GM23338 (cell line): Measurements from ENCODE around the gene NADK2. TPM values are rescaled to one million over a fixed set of nuclear protein-coding genes. Genes with fewer than 3 reads are reported as not detected.

Experiments used
- ATAC-seq: fragments of 200-7000 bp; cut with Tn5 transposase; 3 replicates; pipeline ENCODE4 v1.9.1; 2020
- DNase-seq: peaks from one replicate; pipeline ENCODE4 v3.0.0-alpha.2; 2015; ENCODE audit warnings: low spot score
- H2AFZ ChIP-seq: fragments of 200-600 bp; sonication (generic); 2 replicates; pipeline ENCODE4 v1.8.0; 2016; ENCODE audit warnings: antibody characterized with exemption, mild to moderate bottlenecking, moderate library complexity
- H3F3A ChIP-seq: fragments of 200-600 bp; sonication (generic); replicated peaks from 2 replicates; pipeline ENCODE4 v1.8.0; 2017; ENCODE audit warnings: antibody characterized with exemption, mixed run types, low read depth
- H3K27ac ChIP-seq: fragments of 200-600 bp; sonication (generic); 2 replicates; pipeline ENCODE4 v1.6.1; 2016; ENCODE audit warnings: low read depth
- H3K27me3 ChIP-seq: fragments of 200-600 bp; sonication (generic); 2 replicates; pipeline ENCODE4 v1.8.0; 2016; ENCODE audit warnings: mild to moderate bottlenecking, mixed run types, moderate library complexity; ENCODE audit not compliant: insufficient read depth
- H3K36me3 ChIP-seq: fragments of 200-600 bp; sonication (generic); 2 replicates; pipeline ENCODE4 v1.8.0; 2016; ENCODE audit warnings: mild to moderate bottlenecking; ENCODE audit not compliant: insufficient read depth
- H3K4me1 ChIP-seq: fragments of 200-600 bp; sonication (generic); 2 replicates; pipeline ENCODE4 v1.8.0; 2016; ENCODE audit warnings: mild to moderate bottlenecking, moderate library complexity; ENCODE audit not compliant: insufficient read depth
- H3K4me2 ChIP-seq: fragments of 200-600 bp; sonication (generic); 2 replicates; pipeline ENCODE4 v1.7.1; 2017; ENCODE audit warnings: mixed run types
- H3K4me3 ChIP-seq: fragments of 200-600 bp; sonication (generic); 2 replicates; pipeline ENCODE4 v1.6.1; 2016; ENCODE audit warnings: mixed run types
- H3K79me2 ChIP-seq: fragments of 200-600 bp; sonication (generic); replicated peaks from 2 replicates; pipeline ENCODE4 v1.8.0; 2017; ENCODE audit warnings: mild to moderate bottlenecking; ENCODE audit not compliant: insufficient read depth
- H3K9me2 ChIP-seq: fragments of 200-600 bp; sonication (generic); 2 replicates; pipeline ENCODE4 v1.8.0; 2017; ENCODE audit not compliant: insufficient read depth
- H4K20me1 ChIP-seq: fragments of 200-600 bp; sonication (generic); replicated peaks from 2 replicates; pipeline ENCODE4 v1.8.0; 2017; ENCODE audit warnings: mild to moderate bottlenecking; ENCODE audit not compliant: insufficient read depth
- H3K27ac Mint-ChIP-seq: 2 replicates; pipeline ENCODE4 v1.8.0; 2020; ENCODE audit warnings: inconsistent platforms, mild to moderate bottlenecking, moderate library complexity, mixed read lengths
- H3K27me3 Mint-ChIP-seq: 3 replicates; pipeline ENCODE4 v1.8.0; 2022; ENCODE audit warnings: low read depth, mild to moderate bottlenecking, moderate library complexity, mixed read lengths, inconsistent platforms; ENCODE audit not compliant: insufficient read depth, poor library complexity
- H3K36me3 Mint-ChIP-seq: 3 replicates; pipeline ENCODE4 v1.8.0; 2021; ENCODE audit warnings: low read depth, mild to moderate bottlenecking, inconsistent platforms, moderate library complexity, mixed read lengths
- H3K4me1 Mint-ChIP-seq: 3 replicates; pipeline ENCODE4 v1.8.0; 2020; ENCODE audit warnings: mild to moderate bottlenecking, inconsistent platforms, mixed read lengths
- H3K4me3 Mint-ChIP-seq: 3 replicates; pipeline ENCODE4 v1.8.0; 2021; ENCODE audit warnings: moderate library complexity, mild to moderate bottlenecking, inconsistent platforms, mixed read lengths
- H3K9me3 Mint-ChIP-seq: 3 replicates; pipeline ENCODE4 v1.8.0; 2020; ENCODE audit warnings: moderate library complexity, mild to moderate bottlenecking, inconsistent platforms, mixed read lengths
- CTCF ChIP-seq, 2 experiments: fragments of 200-600 bp in 1 of 2; sonication (generic) in 1 of 2; conservative IDR thresholded peaks; 2 replicates each; pipeline versions ENCODE4 v1.5.1 to v1.6.1; 2016 to 2017; ENCODE audit warnings: antibody characterized with exemption in 2 of 2, low read depth in 2 of 2, mild to moderate bottlenecking in 2 of 2, moderate library complexity in 1 of 2
- ETS1 ChIP-seq: IDR thresholded peaks from 2 replicates; pipeline ENCODE4 v1.6.1; 2016; ENCODE audit warnings: antibody characterized with exemption
- EZH2 ChIP-seq: fragments of 200-600 bp; sonication (generic); IDR thresholded peaks from one replicate; pipeline ENCODE4 v1.8.0; 2017; ENCODE audit warnings: antibody characterized with exemption, mild to moderate bottlenecking, low read depth; ENCODE audit not compliant: unreplicated experiment
- EZH2phosphoT487 ChIP-seq: fragments of 200-600 bp; sonication (generic); IDR thresholded peaks from one replicate; pipeline ENCODE4 v1.8.1; 2018; ENCODE audit warnings: antibody characterized with exemption; ENCODE audit not compliant: unreplicated experiment
- NANOG ChIP-seq: IDR thresholded peaks from 2 replicates; pipeline ENCODE4 v1.6.1; 2016; ENCODE audit warnings: antibody characterized with exemption, borderline replicate concordance
- POLR2AphosphoS5 ChIP-seq: IDR thresholded peaks from 2 replicates; pipeline ENCODE4 v1.6.1; 2016; ENCODE audit warnings: antibody characterized with exemption, low read depth
- REST ChIP-seq: IDR thresholded peaks from one replicate; pipeline ENCODE4 v1.6.1; 2018; ENCODE audit warnings: antibody characterized with exemption; ENCODE audit not compliant: unreplicated experiment
- ZNF114 ChIP-seq: fragments of 250-450 bp; sonication (Bioruptor Pico); IDR thresholded peaks from 2 replicates; pipeline ENCODE4 v1.5.0; 2020; ENCODE audit warnings: mild to moderate bottlenecking, moderate library complexity
- ZNF331 ChIP-seq: fragments of 250-450 bp; sonication (Bioruptor Pico); IDR thresholded peaks from 2 replicates; pipeline ENCODE4 v1.5.0; 2020; ENCODE audit warnings: low read depth, mild to moderate bottlenecking, moderate library complexity
- ZNF462 ChIP-seq: fragments of 250-450 bp; sonication (Bioruptor Pico); IDR thresholded peaks from 2 replicates; pipeline ENCODE4 v1.5.0; 2020; ENCODE audit warnings: mild to moderate bottlenecking, moderate library complexity
- polyA plus RNA-seq: library from polyadenylated mRNA; unstranded; fragments of >200 nt; fragmentation: Nextera tagmentation; extraction: Ambion mirVana; gene quantifications from 2 replicates; pipeline ENCODE4 v1.2.1, GENCODE V29; 2016
- total RNA-seq: library from RNA; depleted of rRNA; stranded (reverse); fragments of >200 nt; shearing (Covaris generic); gene quantifications from 2 replicates; pipeline ENCODE4 v1.2.3, GENCODE V29; 2014

The NADK2 gene
- total and polyA plus RNA-seq, 2 experiments from 2014 or later, result 4.5 to 16.0 TPM

- Histone ChIP-seq H3K4me2 (no peak overlapping the region), H3K27me3 (no peaks in the 10 kb centered on the region), H4K20me1 (no peaks in the 10 kb centered on the region), H3K79me2 (no peaks in the 10 kb centered on the region), H2AFZ (0 out of 2 replicates have a peak overlapping the region, but pooled peaks have one; percentile 15), H3K36me3 (no peaks in the 10 kb centered on the region), H3K9me2 (no peaks in the 10 kb centered on the region), H3K4me1 (no peaks in the 10 kb centered on the region), H3K27ac (no peak overlapping the region), H3K4me3 (no peak overlapping the region), H3F3A (no peaks in the 10 kb centered on the region)
- H3K4me3 Mint-ChIP-seq, result no peak overlapping the region
- ATAC-seq, result no peak
- peaks cover 2% of the 10 kb centered on the region; the same call in 1 of the 3 replicates for H3K4me1 Mint-ChIP-seq
- H3K27ac Mint-ChIP-seq, result no peak overlapping the region
- H3K36me3 Mint-ChIP-seq, result no peaks in the 10 kb centered on the region
- no peak for DNase-seq
- no peaks in the 10 kb centered on the region for H3K9me3 Mint-ChIP-seq
- H3K27me3 Mint-ChIP-seq, result peaks cover 1% of the 10 kb centered on the region
- no peak for TF ChIP-seq ZNF114 (CRISPR knock-in tag)
- TF ChIP-seq CTCF (conservative IDR thresholded peaks at IDR 0.05; ENCODE audit: low read depth in 2 of 2), result no peak
- no peak for TF ChIP-seq EZH2
- TF ChIP-seq ETS1, result no peak
- TF ChIP-seq EZH2phosphoT487, result no peak
- no peak for TF ChIP-seq REST
- no peak for TF ChIP-seq ZNF462 (CRISPR knock-in tag)
- no peak for TF ChIP-seq NANOG
- no peak for TF ChIP-seq POLR2AphosphoS5
- no peak for TF ChIP-seq ZNF331 (CRISPR knock-in tag)
These were observed 39.9 kb upstream of the NADK2 start for GRCh38 chr5:36281626-36282025.
